Activated T-cell treated with anti-CD3 and anti-CD28 coated beads for 4 hours (primary cell): ENCODE data around the gene MNAT1.
"Not testable (repeated sequence)": the region's sequence is repeated elsewhere in the genome, so short reads cannot be mapped to it uniquely, and the experiment has no call there.

Experiments used
- DNase-seq: peaks from one replicate; pipeline ENCODE4 v3.0.0-alpha.2; 2020

MNAT1 gene

GRCh38 chr14:60744566-60744965 lies 10.0 kb downstream of the MNAT1 start:
- DNase-seq: no peak

- peak; percentile 21 for DNase-seq
These were observed 18.9 kb downstream of the MNAT1 start for GRCh38 chr14:60753264-60754119.

GRCh38 chr14:60756847-60757246 lies 22.3 kb downstream of the MNAT1 start:
- DNase-seq: no peak

- no peak for DNase-seq
These were observed 23.0 kb downstream of the MNAT1 start for GRCh38 chr14:60757567-60758002.

GRCh38 chr14:60758885-60759284 lies 24.3 kb downstream of the MNAT1 start:
- DNase-seq: no peak

- DNase-seq: no peak
These were observed 25.6 kb downstream of the MNAT1 start for GRCh38 chr14:60760209-60760608.

GRCh38 chr14:60760644-60761364 lies 26.2 kb downstream of the MNAT1 start:
- DNase-seq: no peak

GRCh38 chr14:60768602-60769001 lies 34.0 kb downstream of the MNAT1 start:
- DNase-seq: no peak

- DNase-seq: no peak
These were observed 36.6 kb downstream of the MNAT1 start for GRCh38 chr14:60771117-60771516.

GRCh38 chr14:60773558-60773957 lies 39.0 kb downstream of the MNAT1 start:
- DNase-seq: no peak

GRCh38 chr14:60775296-60775695 lies 40.7 kb downstream of the MNAT1 start:
- no peak for DNase-seq

- DNase-seq: no peak
These were observed 43.5 kb downstream of the MNAT1 start for GRCh38 chr14:60777856-60778578.

GRCh38 chr14:60779745-60780514 lies 45.4 kb downstream of the MNAT1 start:
- not testable (repeated sequence) for DNase-seq

- not testable (repeated sequence) for DNase-seq
These were observed 46.0 kb downstream of the MNAT1 start for GRCh38 chr14:60780558-60780957.

GRCh38 chr14:60786905-60787304 lies 52.3 kb downstream of the MNAT1 start:
- no peak for DNase-seq

GRCh38 chr14:60789656-60790055 lies 55.1 kb downstream of the MNAT1 start:
- no peak for DNase-seq

GRCh38 chr14:60790850-60791249 lies 56.3 kb downstream of the MNAT1 start:
- no peak for DNase-seq

- no peak for DNase-seq
These were observed 61.9 kb downstream of the MNAT1 start for GRCh38 chr14:60796434-60796833.

- DNase-seq: no peak
These were observed 65.8 kb downstream of the MNAT1 start for GRCh38 chr14:60800409-60800808.

- DNase-seq: no peak
These were observed 69.3 kb downstream of the MNAT1 start for GRCh38 chr14:60803871-60804270.

- DNase-seq: no peak
These were observed 71.4 kb downstream of the MNAT1 start for GRCh38 chr14:60805841-60806430.

- DNase-seq: no peak
These were observed 72.7 kb downstream of the MNAT1 start for GRCh38 chr14:60807247-60807646.
